Adipose tissue (tissue), 3 donors: ENCODE data around the gene MRO. TPM values are rescaled to one million over a fixed set of nuclear protein-coding genes. Genes with fewer than 3 reads are reported as not detected.
"Not testable (repeated sequence)": the region's sequence is repeated elsewhere in the genome, so short reads cannot be mapped to it uniquely, and the experiment has no call there.

ENCODE experiments used
- H3K27ac ChIP-seq: one replicate; pipeline ENCODE4 v1.5.1; 2013; ENCODE audit warnings: low read depth, low read length
- WGBS, 3 donors: extraction: QIAGEN DNeasy Blood & Tissue Kit; methylation state at CpG; one replicate each; pipeline ENCODE4 v1.1.7; 2013; 5-methylcytosine and 5-hydroxymethylcytosine counted together
- polyA plus RNA-seq, 3 donors: library from polyadenylated mRNA; stranded (reverse); fragments of 200-250 nt; gene quantifications; one replicate each; pipeline ENCODE4 v1.2.3, GENCODE V29; 2013
- donor health status: healthy with polysubstance abuse.
- donor health status: Bipolar disorder and iron deficiency.
- donor health status: healthy.

The MRO gene
- 1 to 10 TPM in 1 of 3 donors, under 1 TPM in 2; 0.61 to 3.5 (median 0.85) TPM for polyA plus RNA-seq

GRCh38 chr18:50819728-50820378 is at the start of gene MRO:
MRO (minus strand) TSS chr18:50820016; CDS start chr18:50809400, 10,616 bp downstream.
- 1 to 2% (median 1%) methylated on average over 24 of the region's 24 CpGs for WGBS, 3 donors

GRCh38 chr18:50869150-50869549 is 49.3 kb upstream of the MRO start:
- no peak overlapping the region for H3K27ac ChIP-seq
- 78 to 91% (median 87%) methylated on average over 4 of the region's 4 CpGs for WGBS, 3 donors

More at GRCh38 chr18:50819728-50820378, at the start of gene MRO:
- no peak within 1 kb of the TSS for H3K27ac ChIP-seq

- H3K27ac ChIP-seq: no peak overlapping the region
Measured at GRCh38 chr18:50866765-50867164, 46.9 kb upstream of the MRO start.

- H3K27ac ChIP-seq: no peak overlapping the region
- WGBS, 3 donors: 38 to 50% (median 46%) methylated on average over 4 of the region's 4 CpGs
Measured at GRCh38 chr18:50863840-50864375, 44.1 kb upstream of the MRO start.

GRCh38 chr18:50862401-50862800 is 42.6 kb upstream of the MRO start:
- WGBS, 3 donors: 53 to 88% (median 64%) methylated on average over 2 of the region's 2 CpGs
- H3K27ac ChIP-seq: no peak overlapping the region

- no peak overlapping the region for H3K27ac ChIP-seq
- 87 to 96% (median 88%) methylated on average over 1 of the region's 1 CpG for WGBS, 3 donors
Measured at GRCh38 chr18:50861617-50862016, 41.8 kb upstream of the MRO start.

GRCh38 chr18:50859793-50860555 is 40.2 kb upstream of the MRO start:
- no peak overlapping the region for H3K27ac ChIP-seq

GRCh38 chr18:50857694-50858093 is 37.9 kb upstream of the MRO start:
- H3K27ac ChIP-seq: no peak overlapping the region
- 73 to 85% (median 82%) methylated on average over 3 of the region's 3 CpGs for WGBS, 3 donors

- not testable (repeated sequence) for H3K27ac ChIP-seq
- WGBS, 3 donors: 59 to 77% (median 74%) methylated on average over 5 of the region's 5 CpGs
Measured at GRCh38 chr18:50857166-50857565, 37.4 kb upstream of the MRO start.

- H3K27ac ChIP-seq: no peak overlapping the region
- 87 to 93% (median 92%) methylated on average over 13 of the region's 13 CpGs for WGBS, 3 donors
Measured at GRCh38 chr18:50855976-50856757, 36.4 kb upstream of the MRO start.

- 74 to 90% (median 85%) methylated on average over 6 of the region's 6 CpGs for WGBS, 3 donors
- H3K27ac ChIP-seq: no peak overlapping the region
Measured at GRCh38 chr18:50853863-50854271, 34.1 kb upstream of the MRO start.

GRCh38 chr18:50850307-50851065 is 30.7 kb upstream of the MRO start:
- H3K27ac ChIP-seq: no peak overlapping the region
- WGBS, 3 donors: 92 to 98% (median 93%) methylated on average over 4 to 5 of the region's 5 CpGs

GRCh38 chr18:50849419-50849821 is 29.6 kb upstream of the MRO start:
- WGBS, 3 donors: 57 to 84% (median 59%) methylated on average over 3 of the region's 3 CpGs
- no peak overlapping the region for H3K27ac ChIP-seq

GRCh38 chr18:50848991-50849390 is 29.2 kb upstream of the MRO start:
- WGBS, 3 donors: 87 to 97% (median 94%) methylated on average over 1 of the region's 1 CpG

GRCh38 chr18:50848061-50848551 is 28.3 kb upstream of the MRO start:
- WGBS, 3 donors: 77 to 82% (median 79%) methylated on average over 7 of the region's 7 CpGs
- no peak overlapping the region for H3K27ac ChIP-seq

More at GRCh38 chr18:50848991-50849390, 29.2 kb upstream of the MRO start:
- H3K27ac ChIP-seq: no peak overlapping the region

GRCh38 chr18:50847192-50847591 is 27.4 kb upstream of the MRO start:
- WGBS, 3 donors: 87 to 95% (median 90%) methylated on average over 4 of the region's 4 CpGs
- no peak overlapping the region for H3K27ac ChIP-seq

GRCh38 chr18:50844960-50845359 is 25.1 kb upstream of the MRO start:
- WGBS, 3 donors: 85 to 94% (median 93%) methylated on average over 3 of the region's 3 CpGs

GRCh38 chr18:50844554-50844953 is 24.7 kb upstream of the MRO start:
- WGBS, 3 donors: 38 to 81% (median 80%) methylated on average over 6 of the region's 6 CpGs
- H3K27ac ChIP-seq: no peak overlapping the region

More at GRCh38 chr18:50844960-50845359, 25.1 kb upstream of the MRO start:
- no peak overlapping the region for H3K27ac ChIP-seq
